8988T (cell line): ENCODE data around the gene NUAK2.
"Not testable (repeated sequence)": the region's sequence is repeated elsewhere in the genome, so short reads cannot be mapped to it uniquely, and the experiment has no call there.

Experiments used
- DNase-seq: peaks from one replicate; pipeline ENCODE4 v3.0.0; 2011

NUAK2 gene

DNA sequence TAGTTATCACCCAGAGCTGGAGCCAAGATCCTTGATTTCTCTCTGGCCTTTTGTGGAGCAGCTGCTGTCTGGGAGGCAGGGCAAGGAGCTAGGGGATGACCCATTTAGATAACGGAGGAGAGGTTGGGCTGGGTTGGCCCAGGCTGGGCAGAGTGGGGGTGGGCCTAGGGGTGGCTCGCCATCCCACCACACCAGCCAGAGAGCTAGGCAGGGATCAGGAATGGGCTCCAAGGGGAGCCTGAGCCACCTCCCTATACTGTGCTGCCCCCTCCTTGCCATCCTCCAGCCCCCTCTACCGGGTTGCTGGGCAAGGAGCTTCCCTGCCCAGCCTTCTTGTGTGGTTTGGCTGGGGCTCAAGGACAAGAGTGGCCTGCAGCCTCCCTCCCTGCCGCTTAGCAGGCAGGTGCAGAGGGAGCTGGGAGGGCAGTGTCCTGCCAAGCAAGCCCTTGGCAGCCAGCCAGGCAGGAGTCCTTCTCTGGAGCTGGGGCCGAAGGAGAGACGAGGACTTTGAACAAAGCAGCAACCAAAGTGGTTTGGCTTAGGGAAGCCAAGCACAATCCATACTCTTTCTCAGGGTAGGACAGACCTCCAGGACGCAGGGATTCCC, 4.1 kb downstream of the NUAK2 start:
- no peak for DNase-seq

GRCh38 chr1:205316161-205316566, 5.4 kb downstream of the NUAK2 start:
- DNase-seq: no peak

DNA sequence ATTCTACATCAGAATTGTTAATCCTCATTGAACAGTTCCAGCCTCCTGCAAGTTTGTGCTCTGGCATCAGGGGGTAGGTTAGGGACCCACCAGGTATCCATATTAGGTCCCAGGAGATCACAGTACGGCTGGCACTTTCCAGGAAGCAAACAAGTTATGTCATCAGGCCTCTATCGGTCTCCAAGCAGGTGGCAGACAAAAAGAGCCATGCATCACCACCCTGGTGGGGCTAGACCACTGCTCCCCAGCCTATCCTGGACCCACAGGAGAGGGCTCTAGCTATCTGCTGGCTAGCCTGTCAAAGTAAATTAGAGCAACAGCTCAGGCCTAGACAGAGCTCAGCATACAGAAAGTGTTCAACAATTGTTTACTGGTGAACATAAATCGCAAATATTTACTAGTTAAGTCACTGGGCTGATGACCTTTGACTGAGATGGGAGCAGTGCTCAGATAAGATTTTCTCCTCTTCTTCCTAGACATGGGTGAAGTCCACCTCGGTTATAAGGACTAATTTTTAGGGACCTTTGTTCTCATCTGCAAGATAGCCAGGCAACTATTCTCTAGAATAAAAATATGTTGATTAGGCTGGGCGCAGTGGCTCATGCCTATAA, 6.4 kb downstream of the NUAK2 start:
- DNase-seq: no peak

DNA sequence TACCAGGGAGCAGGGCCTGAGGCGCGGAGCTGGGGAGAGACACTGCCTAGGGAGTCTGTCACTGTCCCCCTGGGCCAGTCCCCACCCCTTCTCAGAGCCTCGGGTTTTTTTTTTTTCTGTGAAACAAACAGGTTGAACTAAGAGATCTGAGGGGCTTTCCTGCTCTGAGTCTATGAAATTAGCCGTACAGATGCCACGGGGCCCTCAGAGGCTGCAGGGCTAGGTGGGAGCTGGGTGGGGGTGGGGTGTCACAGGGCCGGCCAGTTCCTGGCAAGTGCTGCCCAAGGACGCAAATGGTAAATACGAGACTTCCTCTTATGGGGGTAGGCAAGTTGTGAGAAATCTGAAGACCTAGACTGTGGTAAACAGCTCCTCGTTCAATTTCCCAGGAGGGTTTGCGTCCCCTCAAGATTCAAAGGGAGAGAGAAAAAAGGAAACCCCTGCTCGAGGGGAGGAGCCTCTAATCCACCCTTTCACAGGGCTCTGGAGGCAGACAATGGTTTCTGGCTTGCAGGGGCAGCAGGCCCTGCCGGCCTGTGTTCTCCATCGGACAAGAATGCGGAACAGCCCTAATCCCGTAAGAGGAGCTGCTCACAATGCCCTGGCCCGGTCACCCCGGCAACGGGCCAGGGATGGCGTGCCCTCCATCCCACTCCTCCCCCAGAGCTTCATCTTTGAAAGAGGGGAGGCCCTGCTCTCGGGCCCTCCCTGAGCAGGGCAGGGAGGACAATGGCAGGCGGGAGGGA, 7.8 kb downstream of the NUAK2 start:
- no peak for DNase-seq

DNA sequence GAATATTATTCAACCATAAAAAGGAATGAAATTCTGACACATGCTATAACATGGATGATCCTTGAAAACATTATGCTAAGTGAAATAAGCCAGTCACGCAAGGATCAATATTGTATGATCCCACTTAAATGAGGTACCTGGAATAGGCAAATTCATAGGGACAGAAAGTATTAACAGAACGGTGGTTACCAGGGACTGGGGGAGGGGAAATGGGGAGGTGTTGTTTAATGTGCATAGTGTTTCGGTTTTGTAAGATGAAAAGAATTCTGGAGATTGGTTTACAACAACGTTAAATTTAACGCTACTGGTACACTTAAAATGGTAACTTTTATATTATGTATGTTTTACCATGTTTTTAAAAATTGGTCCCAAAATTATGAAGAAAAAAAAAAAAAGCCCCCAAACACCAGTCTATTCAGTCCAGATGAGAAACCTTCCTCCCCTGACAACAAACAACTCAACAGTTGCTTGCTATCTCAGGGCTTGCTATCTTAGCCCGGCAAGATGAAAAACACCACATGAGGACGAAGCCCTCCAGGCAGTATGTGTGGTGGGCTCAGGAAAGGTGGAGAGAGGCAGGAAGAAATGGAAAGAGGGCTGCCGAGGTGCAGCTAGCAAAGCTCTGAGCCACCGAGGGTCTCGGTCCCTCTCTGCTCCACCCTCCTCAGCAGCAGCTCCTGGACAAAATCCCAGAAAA, 8.5 kb downstream of the NUAK2 start:
- no peak for DNase-seq

DNA sequence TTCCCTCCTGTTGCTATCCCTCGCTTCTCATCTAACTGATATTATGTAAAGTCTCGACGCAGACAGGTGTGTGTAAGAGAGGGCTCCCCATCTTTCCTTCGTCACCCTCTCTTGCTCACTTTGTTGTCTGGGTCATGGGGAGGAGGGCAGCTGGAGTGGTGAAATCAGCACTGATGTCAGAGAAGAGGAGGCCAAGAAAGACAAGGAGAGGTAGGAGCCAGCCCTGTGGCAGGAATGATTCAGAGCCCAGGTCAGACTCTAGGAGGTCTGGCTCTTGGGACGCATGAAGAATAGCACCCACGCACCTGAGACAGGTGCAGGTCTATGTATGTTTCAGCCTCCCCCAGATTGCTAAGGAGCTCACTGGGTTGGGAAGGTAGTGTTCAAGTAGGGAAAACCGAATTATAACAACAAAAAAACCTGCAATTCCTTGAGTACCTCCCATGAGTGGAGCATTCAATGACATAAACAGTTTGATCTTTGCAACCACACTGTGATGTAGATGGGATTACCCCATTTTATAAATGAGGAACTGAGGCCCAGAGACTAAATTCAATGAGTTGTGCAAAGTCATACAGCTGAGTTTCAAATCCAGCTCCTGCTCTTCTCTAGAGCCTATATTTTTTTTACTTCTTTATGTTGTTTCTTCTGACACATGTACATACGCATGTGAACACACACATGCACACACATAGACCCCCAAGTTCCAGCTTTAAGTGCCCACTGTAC, 10.4 kb downstream of the NUAK2 start:
- no peak for DNase-seq

DNA sequence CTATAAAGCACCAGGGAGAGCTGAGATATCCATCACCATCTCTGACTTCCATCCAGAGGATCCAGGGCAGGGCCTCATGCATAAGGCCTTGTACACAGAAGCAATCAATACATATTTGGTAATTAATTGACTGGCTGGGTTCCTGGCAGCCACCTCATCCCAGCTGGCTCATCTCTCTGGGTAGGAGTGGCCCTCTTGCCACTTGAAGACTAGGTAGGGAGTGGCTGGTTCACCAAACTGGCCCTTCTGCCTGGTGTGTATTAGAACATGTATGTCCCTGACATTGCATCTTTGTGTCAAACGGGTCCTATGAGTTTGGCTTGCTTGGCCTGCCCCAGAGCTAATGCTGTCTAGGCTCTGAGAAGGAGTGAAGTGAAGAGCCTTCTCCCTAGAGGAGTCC, 11.8 kb downstream of the NUAK2 start:
- no peak for DNase-seq

- no peak for DNase-seq
Measured at GRCh38 chr1:205306929-205307566, 14.5 kb downstream of the NUAK2 start.

DNA sequence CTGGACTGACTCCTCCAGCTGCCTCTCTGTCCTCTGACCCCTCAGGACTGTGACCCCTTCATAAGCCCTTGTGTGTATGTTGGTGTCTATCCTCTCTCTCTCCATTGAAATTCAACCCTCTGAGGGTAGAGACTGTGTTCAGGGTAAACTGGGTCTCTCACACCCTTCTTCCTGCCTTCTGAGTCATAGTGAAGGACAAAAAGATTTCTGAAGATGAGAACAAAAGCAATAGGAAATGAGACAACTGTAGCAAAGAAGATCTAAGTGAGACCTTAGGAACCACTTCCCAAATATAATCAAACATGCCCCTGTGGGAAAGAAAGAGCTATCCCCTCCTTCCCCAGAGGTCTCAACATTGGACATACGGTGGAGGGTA, 16.9 kb downstream of the NUAK2 start:
- no peak for DNase-seq

GRCh38 chr1:205304046-205304694, 17.4 kb downstream of the NUAK2 start:
- DNase-seq: no peak

DNA sequence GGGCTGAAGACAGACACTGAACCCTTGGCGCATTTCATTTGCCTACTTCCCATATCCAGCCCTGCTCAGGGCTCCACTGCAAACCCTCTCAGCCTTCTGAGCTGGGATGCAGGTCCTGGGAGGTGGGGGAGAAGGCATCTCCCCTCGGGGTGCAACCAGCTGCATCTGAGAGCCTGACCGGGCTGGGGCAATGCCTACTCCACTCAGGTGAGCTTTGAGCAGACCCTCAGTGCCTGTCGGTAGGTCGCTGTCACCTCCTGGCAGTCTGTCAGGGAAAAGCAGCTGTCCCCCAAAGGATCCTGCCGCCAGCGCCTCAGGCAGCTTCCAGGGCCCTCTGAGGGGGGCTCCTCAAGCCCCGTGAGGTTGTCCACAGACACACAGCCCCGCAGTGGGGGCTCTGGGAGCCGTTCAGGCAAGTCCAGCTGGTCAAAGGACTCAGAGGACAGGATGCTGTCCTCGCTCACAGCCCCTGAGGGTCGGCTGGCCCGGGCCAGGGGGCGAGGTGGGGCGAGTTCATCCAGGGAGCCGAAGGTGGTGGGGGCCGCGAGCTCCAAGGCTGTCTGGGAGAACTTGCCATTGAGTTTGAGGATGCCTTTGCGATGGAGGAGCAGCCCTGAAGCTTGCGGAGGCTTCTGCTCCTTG, 18.2 kb downstream of the NUAK2 start:
- no peak for DNase-seq

DNA sequence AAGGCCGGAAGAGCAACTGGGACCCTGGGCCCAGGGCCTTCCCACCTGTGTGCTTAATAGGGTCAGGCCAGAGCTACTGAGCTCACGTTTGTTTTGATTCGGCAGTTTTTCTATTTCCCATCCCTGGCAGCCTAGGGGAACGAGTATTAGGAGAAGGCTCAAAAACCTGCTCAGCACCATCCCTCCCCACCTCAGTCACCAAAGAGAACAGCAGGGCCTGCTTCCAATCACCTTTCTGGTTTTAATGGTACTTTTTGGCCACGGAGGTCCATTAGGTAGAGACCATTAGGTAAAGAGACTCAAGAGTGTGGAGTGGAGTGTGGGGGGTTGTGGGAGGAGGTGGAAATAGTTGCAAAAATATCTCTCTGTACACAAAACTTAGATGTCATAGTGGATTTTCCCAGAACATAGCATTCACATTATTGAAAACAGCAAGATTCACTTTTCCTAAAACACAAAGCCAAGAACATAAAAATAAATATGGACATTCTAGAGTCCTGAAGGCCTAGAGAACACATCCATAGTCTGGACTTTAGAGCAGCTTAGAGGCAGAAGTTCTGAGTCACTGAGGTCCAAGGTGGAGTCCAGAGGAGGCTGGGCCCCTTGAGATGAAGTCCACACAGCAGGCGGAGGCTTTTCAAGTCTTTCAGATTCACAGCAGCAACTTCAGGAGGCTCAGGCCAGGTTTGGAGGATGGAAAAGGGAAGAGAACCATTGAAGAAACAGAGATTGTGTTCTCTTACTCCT, 19.5 kb downstream of the NUAK2 start:
- no peak for DNase-seq

DNA sequence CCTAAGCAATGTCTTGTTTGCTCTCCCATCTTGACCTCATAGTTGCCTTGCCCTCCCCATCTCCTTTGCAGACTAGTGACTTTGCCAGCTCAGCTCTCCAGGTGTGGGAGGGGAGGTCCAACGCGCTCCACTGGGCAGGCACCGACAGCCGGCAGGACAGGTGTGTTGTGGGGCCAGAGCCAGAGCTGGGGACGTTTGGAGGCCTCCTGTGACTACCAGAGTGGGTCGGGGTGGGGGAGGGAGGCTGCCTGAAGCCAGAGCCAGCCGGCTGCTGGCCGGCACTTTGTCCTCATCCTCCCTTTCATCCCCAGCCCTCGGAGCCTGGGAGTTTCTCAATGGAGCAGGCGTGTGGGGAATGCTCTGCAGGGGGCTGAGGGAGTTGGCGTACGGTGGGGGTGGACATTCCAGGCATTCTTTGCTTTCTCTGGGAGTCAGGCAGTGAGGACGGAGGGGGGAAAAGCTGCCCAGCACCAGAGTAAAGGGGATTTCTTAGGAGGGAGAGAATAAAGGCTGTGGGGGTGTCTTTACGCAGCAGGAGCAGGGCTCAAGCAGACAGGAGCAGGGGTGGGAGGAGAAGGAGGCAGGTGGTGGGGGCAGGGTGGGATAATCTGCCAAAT, 20.2 kb downstream of the NUAK2 start:
- DNase-seq: peak; percentile 66

GRCh38 chr1:205300149-205300548, 21.4 kb downstream of the NUAK2 start:
- DNase-seq: no peak

GRCh38 chr1:205298191-205298994, 23.2 kb downstream of the NUAK2 start:
- DNase-seq: no peak

DNA sequence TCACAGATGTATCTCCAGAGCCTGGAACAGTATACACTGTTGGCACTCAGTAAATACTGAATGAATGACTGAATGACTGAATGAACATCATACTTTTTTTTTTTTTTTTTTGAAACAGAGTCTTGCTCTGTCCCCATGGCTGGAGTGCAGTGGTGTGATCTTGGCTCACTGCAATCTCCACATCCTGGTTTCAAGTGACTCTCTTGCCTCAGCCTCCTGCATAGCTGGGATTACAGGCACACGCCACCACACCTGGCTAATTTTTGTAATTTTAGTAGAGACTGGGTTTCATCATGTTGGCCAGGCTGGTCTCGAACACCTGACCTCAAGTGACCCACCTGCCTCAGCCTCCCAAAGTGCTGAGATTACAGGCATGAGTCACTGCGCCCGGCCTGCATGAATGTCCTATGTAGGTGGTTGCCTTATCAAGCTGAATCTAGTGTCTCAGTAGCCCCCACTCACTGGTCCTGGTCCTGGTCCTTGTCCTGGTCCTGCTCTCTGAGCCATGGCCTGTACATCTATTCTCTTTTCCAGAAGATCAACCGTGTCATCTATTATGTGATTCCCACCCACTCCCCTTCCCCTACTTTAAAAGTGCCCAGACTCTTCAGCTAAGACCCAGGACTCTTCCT, 23.9 kb downstream of the NUAK2 start:
- not testable (repeated sequence) for DNase-seq

GRCh38 chr1:205296154-205296553, 25.4 kb downstream of the NUAK2 start:
- no peak for DNase-seq

DNA sequence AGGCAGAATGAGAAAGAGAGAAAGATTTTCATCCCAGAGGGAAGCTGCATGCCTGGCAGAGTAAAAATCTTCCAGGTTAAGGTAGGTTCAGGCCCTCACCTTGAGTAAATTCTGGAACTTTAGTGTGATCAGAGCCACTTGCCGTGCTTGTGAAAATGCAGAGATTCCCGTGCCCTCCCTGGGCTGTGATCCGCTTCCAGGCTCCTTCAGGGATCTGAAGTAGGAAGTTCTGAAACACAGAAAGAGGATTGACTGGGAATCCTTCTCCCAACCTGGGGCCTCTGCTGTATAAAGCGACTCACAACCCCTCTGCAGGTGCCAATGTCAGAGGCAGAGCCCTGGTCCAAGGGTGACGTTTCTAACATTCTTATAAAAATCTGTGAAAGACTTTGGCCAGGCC, 26.6 kb downstream of the NUAK2 start:
- DNase-seq: no peak
